Gastrocnemius medialis (tissue), 4 donors: Measurements from ENCODE around the gene FAM193B. TPM values are rescaled to one million over a fixed set of nuclear protein-coding genes. Genes with fewer than 3 reads are reported as not detected.

Experiments used
- ATAC-seq, 2 donors: fragments of 150-250 bp; one replicate each; pipeline ENCODE4 v1.9.1; 2016
- DNase-seq, 2 donors: peaks; one replicate each; pipeline ENCODE4 v3.0.0-alpha.2; 2019
- H3K27ac ChIP-seq, 4 donors: fragments of 200-600 bp; sonication (generic); 1 replicate in 1 of 4; 2 replicates in 3 of 4; pipeline ENCODE4 v1.5.1; 2016 to 2018; ENCODE audit warnings: mild to moderate bottlenecking in 2 of 4, moderate library complexity in 1 of 4
- H3K27me3 ChIP-seq, 3 donors: fragments of 200-600 bp; sonication (generic) in 2 of 3; 1 replicate in 1 of 3; 2 replicates in 2 of 3; pipeline versions ENCODE4 v1.5.1 to v1.6.0; 2016 to 2019; ENCODE audit warnings: mild to moderate bottlenecking in 1 of 3, moderate library complexity in 1 of 3
- H3K36me3 ChIP-seq, 2 donors: fragments of 200-600 bp; sonication (generic) in 1 of 2; one replicate each; pipeline ENCODE4 v1.5.1; 2017 to 2018
- H3K4me1 ChIP-seq, 2 donors: fragments of 200-600 bp; sonication (generic) in 1 of 2; one replicate each; pipeline ENCODE4 v1.5.1; 2016 to 2017; ENCODE audit warnings: mild to moderate bottlenecking in 2 of 2
- H3K4me3 ChIP-seq, 4 donors: fragments of 200-600 bp; sonication (generic) in 3 of 4; 1 replicate in 1 of 4; 2 replicates in 3 of 4; pipeline ENCODE4 v1.5.1; 2016 to 2019; ENCODE audit warnings: mild to moderate bottlenecking in 2 of 4
- H3K9me3 ChIP-seq, 3 donors: fragments of 200-600 bp; sonication (generic) in 2 of 3; 1 replicate in 1 of 3; 2 replicates in 2 of 3; pipeline ENCODE4 v1.5.1; 2016 to 2019
- CTCF ChIP-seq, 5 experiments: fragments of 450-650 bp in 3 of 5; fragments of 200-600 bp in 2 of 5; sonication (generic) in 2 of 5; IDR thresholded peaks in 4 of 5; conservative IDR thresholded peaks in 1 of 5; 1 replicate in 4 of 5; 2 replicates in 1 of 5; pipeline ENCODE4 v1.5.1; 2016 to 2019; ENCODE audit warnings: antibody characterized with exemption in 5 of 5, mild to moderate bottlenecking in 3 of 5, moderate library complexity in 3 of 5
- POLR2A ChIP-seq, 2 donors: fragments of 450-650 bp; IDR thresholded peaks; one replicate each; pipeline ENCODE4 v1.6.1; 2017; ENCODE audit warnings: antibody characterized with exemption in 2 of 2, mild to moderate bottlenecking in 2 of 2, moderate library complexity in 2 of 2
- in situ Hi-C, 4 donors: fragments of 200-750 bp; cut with MboI; loops; one replicate each; pipeline versions ENCODE4 v1.15.0 to v1.8.0; 2017; ENCODE audit warnings: low sequenced_read_pairs in 4 of 4
- intact Hi-C: fragments of 100-400 bp; cut with DNase I; formaldehyde crosslinking; loops from one replicate; pipeline ENCODE4 v1.15.1; 2023; ENCODE audit warnings: low total_unique reads
- total RNA-seq, 4 donors: library from RNA; depleted of rRNA; stranded (reverse); fragments of >200 nt; gene quantifications; one replicate each; pipeline versions ENCODE4 v1.1.0 to v1.2.3, GENCODE V29; 2016

The FAM193B gene
- total RNA-seq, 4 donors from 2014 or later, result 13.2 to 21.3 (median 16.6) TPM

- no peak for DNase-seq
- Histone ChIP-seq H3K4me3 (no peak overlapping the region), H3K9me3 (no peaks in the 10 kb centered on the region), H3K27ac (no peak overlapping the region), H3K4me1 (peaks cover 15 to 16% of the 10 kb centered on the region in 2 donors), H3K36me3 (no peaks in the 10 kb centered on the region), H3K27me3 (no peaks in the 10 kb centered on the region)
- ATAC-seq, result no peak
- in situ Hi-C loops, result loop anchor here (5.0 to 25.0 kb wide), 4 partner anchors 97 to 117 kb away; partner anchors contain the start of genes SLC34A1 (in 2 of the 4), F12 (in 1 of the 4) and PFN3 (in 1 of the 4)
- intact Hi-C loops, result loop anchor here (1.0 kb wide), 3 partner anchors 47 to 112 kb away; no protein-coding TSS in a partner anchor
- TF ChIP-seq POLR2A (IDR thresholded peaks at IDR 0.05) (no peak), CTCF (IDR thresholded peaks at IDR 0.05 in 4 of 5, conservative IDR thresholded peaks at IDR 0.05 in 1 of 5) (no peak)
Observed at GRCh38 chr5:177501874-177502678, 52.3 kb downstream of the FAM193B start.

DNA sequence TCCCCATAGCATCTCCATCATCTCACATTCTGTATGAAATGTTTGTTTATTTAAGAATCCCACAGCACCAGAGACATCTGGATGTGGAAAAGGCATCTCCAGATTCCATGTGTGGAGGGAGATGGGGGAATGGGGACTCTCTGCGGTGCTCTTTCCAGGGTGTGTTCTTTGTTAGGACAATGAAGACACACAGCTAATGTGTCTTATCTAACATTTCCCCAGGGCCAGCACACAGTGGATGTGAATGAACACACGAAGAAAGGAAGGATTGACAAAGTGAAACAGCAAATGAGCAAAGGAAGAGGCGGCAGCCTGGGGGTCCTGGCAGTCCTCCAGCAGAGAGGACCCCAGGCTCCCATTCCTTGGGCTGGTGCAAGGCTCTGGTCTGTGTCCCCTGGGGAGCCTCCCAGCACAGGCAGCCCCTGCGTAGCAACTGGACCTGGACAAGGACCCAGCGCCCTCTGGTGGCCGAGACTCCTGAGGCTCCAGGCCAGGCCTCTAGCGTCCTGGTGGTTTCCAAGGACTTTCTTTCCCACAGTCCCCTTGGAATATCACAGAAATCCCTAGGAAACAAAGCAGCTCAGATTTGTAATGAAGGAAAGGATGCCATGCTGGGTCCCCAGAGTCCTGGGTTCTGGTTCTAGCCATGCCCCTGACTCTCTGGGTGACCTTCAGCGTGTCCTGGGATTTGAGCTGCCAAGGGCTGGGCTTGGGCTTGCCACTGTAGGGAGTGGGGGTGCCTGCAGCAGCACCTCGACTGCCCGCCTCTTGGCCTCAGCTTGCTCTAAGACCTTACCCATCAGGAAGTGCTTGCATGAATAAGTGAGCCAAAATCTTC lies 53.5 kb downstream of the FAM193B start:
- TF ChIP-seq POLR2A (IDR thresholded peaks at IDR 0.05) (no peak), CTCF (IDR thresholded peaks at IDR 0.05 in 4 of 5, conservative IDR thresholded peaks at IDR 0.05 in 1 of 5) (peak; percentile 87 to 98 (median 95))
- Histone ChIP-seq H3K36me3 (no peaks in the 10 kb centered on the region), H3K9me3 (no peaks in the 10 kb centered on the region), H3K27me3 (no peaks in the 10 kb centered on the region), H3K27ac (peak overlapping the region in 2 of 4 donors; percentile 47 to 98), H3K4me3 (no peak overlapping the region), H3K4me1 (peaks cover 23% of the 10 kb centered on the region in 2 donors)
- in situ Hi-C loops (loop anchor here (5.0 to 25.0 kb wide), 4 partner anchors 96 to 116 kb away; partner anchors contain the start of genes SLC34A1 (in 2 of the 4), F12 (in 1 of the 4) and PFN3 (in 1 of the 4)), intact Hi-C loops (loop anchor here (1.0 kb wide), 3 partner anchors 46 to 111 kb away; no protein-coding TSS in a partner anchor)
- DNase-seq (peak; percentile 72 to 83), ATAC-seq (peak; percentile 20 to 39)

GRCh38 chr5:177499842-177500241 lies 54.5 kb downstream of the FAM193B start:
- no peaks in the 10 kb centered on the region for H3K36me3 ChIP-seq
- H3K4me1 ChIP-seq, result peaks cover 33% of the 10 kb centered on the region in 2 donors
- no peak overlapping the region for H3K4me3 ChIP-seq
- no peak for ATAC-seq
- in situ Hi-C loops (loop anchor here (5.0 to 25.0 kb wide), 4 partner anchors 95 to 115 kb away; partner anchors contain the start of genes SLC34A1 (in 2 of the 4), F12 (in 1 of the 4) and PFN3 (in 1 of the 4)), intact Hi-C loops (no loop called here)
- no peaks in the 10 kb centered on the region for H3K27me3 ChIP-seq
- no peaks in the 10 kb centered on the region for H3K9me3 ChIP-seq
- no peak for TF ChIP-seq POLR2A (IDR thresholded peaks at IDR 0.05)
- TF ChIP-seq CTCF (IDR thresholded peaks at IDR 0.05 in 4 of 5, conservative IDR thresholded peaks at IDR 0.05 in 1 of 5), result no peak
- H3K27ac ChIP-seq, result peak overlapping the region in 3 of 4 donors; percentile 36 to 98 (median 47)
- no peak for DNase-seq

GRCh38 chr5:177498013-177498787 lies 56.2 kb downstream of the FAM193B start:
- intact Hi-C loops, result no loop called here
- TF ChIP-seq CTCF (IDR thresholded peaks at IDR 0.05 in 4 of 5, conservative IDR thresholded peaks at IDR 0.05 in 1 of 5), result peak in 1 of 5 experiments; percentile 12
- TF ChIP-seq POLR2A (IDR thresholded peaks at IDR 0.05), result no peak
- Histone ChIP-seq H3K27me3 (no peaks in the 10 kb centered on the region), H3K4me1 (peaks cover 50% of the 10 kb centered on the region in 2 donors), H3K27ac (peak overlapping the region; percentile 96 to 99 (median 98)), H3K9me3 (no peaks in the 10 kb centered on the region), H3K4me3 (peak overlapping the region; percentile 54 to 87 (median 76)), H3K36me3 (no peaks in the 10 kb centered on the region)
- in situ Hi-C loops, result no loop called here
- ATAC-seq (peak in 1 of 2 donors; percentile 1), DNase-seq (no peak)
